ENCODE measurements around the gene KIF3B.
"Not testable (repeated sequence)": the region's sequence is repeated elsewhere in the genome, so short reads cannot be mapped to it uniquely, and the experiment has no call there.

Gene KIF3B

DNA sequence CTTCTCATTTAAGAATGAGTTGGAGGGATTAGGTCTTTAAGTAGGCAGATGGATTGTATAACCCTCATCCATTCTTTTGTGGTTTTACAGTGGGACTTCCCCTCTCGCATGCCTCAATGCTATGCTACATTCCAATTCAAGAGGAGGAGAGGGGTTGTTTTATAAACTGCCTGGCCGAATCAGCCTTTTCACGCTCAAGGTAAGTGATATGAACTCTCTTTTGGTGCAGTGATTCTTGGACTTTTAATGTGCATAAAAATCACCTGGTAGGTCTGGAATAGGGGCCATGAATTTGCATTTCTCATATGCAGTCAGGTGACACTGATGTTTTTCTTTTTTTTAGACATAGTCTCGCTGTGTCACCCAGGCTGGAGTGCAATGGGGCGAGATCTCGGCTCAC is 91.5 kb downstream of the KIF3B start:
- no peak for DNase-seq (ENCODE audit: insufficient read length, low spot score)
- no peak for TF ChIP-seq POLR2A (IDR thresholded peaks at IDR 0.05; ENCODE audit: low read depth, low read length)
- FAIRE-seq, result no peak

DNA sequence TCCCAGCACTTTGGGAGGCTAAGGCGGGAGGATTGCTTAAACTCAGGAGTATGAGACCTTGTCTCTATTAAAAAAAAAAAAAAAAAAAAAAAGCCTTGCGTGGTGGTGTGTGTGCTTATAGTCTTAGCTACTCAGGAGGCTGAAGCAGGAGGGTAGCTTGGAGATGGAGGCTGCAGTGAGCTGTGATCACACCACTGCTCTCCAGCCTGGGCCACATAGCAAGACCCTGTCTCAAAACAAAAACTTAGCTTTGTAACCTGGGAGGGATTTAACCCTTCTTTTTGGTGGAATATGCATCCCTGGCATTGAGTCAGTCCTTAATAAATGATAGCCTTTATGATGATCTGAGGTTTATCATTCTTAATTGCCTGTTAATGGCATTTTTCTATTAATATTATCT is 93.4 kb downstream of the KIF3B start:
- no peak for TF ChIP-seq POLR2A (IDR thresholded peaks at IDR 0.05; ENCODE audit: low read depth, low read length)
- FAIRE-seq (no peak), DNase-seq (ENCODE audit: insufficient read length, low spot score) (no peak)

- FAIRE-seq, result no peak
- DNase-seq (ENCODE audit: insufficient read length, low spot score), result no peak
- no peak for TF ChIP-seq POLR2A (IDR thresholded peaks at IDR 0.05; ENCODE audit: low read depth, low read length)
Observed at GRCh38 chr20:32378461-32378860, 101.0 kb downstream of the KIF3B start.

DNA sequence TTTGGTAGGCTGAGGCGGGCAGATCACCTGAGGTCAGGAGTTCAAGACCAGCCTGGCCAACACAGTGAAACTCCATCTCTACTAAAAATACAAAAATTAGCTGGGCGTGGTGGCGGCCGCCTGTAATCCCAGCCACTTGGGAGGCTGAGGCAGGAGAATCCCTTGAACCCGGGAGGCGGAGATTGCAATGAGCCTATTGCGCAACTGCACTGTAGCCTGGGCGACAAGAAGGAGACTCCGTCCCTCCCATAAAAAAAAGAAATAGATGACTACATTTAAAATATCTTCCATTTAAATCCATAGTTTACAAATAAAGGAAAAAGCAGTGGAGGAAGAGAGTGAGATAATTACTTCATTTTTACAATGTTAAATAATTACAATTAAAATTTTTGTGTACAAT is 102.6 kb downstream of the KIF3B start:
- FAIRE-seq; DNase-seq (ENCODE audit: insufficient read length, low spot score): not testable (repeated sequence)

GRCh38 chr20:32380745-32381144 is 103.3 kb downstream of the KIF3B start:
- TF ChIP-seq POLR2A (IDR thresholded peaks at IDR 0.05; ENCODE audit: low read depth, low read length), result no peak
- no peak for FAIRE-seq
- DNase-seq (ENCODE audit: insufficient read length, low spot score), result no peak

GRCh38 chr20:32382102-32382950 is 104.9 kb downstream of the KIF3B start:
- DNase-seq (ENCODE audit: insufficient read length, low spot score) (no peak), FAIRE-seq (no peak)
- no peak for TF ChIP-seq POLR2A (IDR thresholded peaks at IDR 0.05; ENCODE audit: low read depth, low read length)

- not testable (repeated sequence) for FAIRE-seq; DNase-seq (ENCODE audit: insufficient read length, low spot score)
Observed at GRCh38 chr20:32383441-32383840, 106.0 kb downstream of the KIF3B start.

Measured in H54 (cell line).